K562 (cell line): ENCODE measurements around the gene KCNK1. TPM values are rescaled to one million over a fixed set of nuclear protein-coding genes. Genes with fewer than 3 reads are reported as not detected.

Experiments used
- BRCA1 ChIP-seq, 2 experiments: fragments of 450-650 bp in 1 of 2; sonication (generic) in 1 of 2; formaldehyde crosslinking in 1 of 2; IDR thresholded peaks; 2 replicates each; pipeline versions ENCODE4 v1.5.0 to v1.6.1; 2017 to 2020; ENCODE audit warnings: mild to moderate bottlenecking in 1 of 2, missing genetic modification reagents in 1 of 2
- CCAR2 ChIP-seq: fragments of 200-400 bp; formaldehyde crosslinking; IDR thresholded peaks from 2 replicates; pipeline ENCODE4 v1.6.1; 2017; ENCODE audit warnings: mild to moderate bottlenecking, low read depth, low read length
- CHD1 ChIP-seq: fragments of 200-600 bp; sonication (generic); IDR thresholded peaks from one replicate; pipeline ENCODE4 v1.6.1; 2012; ENCODE audit warnings: mild to moderate bottlenecking, moderate library complexity, low read length, inconsistent platforms
- E4F1 ChIP-seq: fragments of 250-450 bp; sonication (Bioruptor Pico); IDR thresholded peaks from 2 replicates; pipeline ENCODE4 v1.5.0; 2021; ENCODE audit warnings: mild to moderate bottlenecking, borderline replicate concordance
- ETV1 ChIP-seq: fragments of 450-650 bp; conservative IDR thresholded peaks from 2 replicates; pipeline ENCODE4 v1.6.1; 2016; ENCODE audit warnings: missing genetic modification characterization, control low read depth, low read depth, missing compliant biosample characterization
- GTF2F1 ChIP-seq: IDR thresholded peaks from 2 replicates; pipeline ENCODE4 v1.6.1; 2011; ENCODE audit warnings: low read depth, low read length, improper control_type of control experiment
- HDAC3 ChIP-seq: fragments of 450-650 bp; IDR thresholded peaks from 2 replicates; pipeline ENCODE4 v1.6.1; 2018; ENCODE audit warnings: borderline replicate concordance, mild to moderate bottlenecking, moderate library complexity; ENCODE audit not compliant: partially characterized antibody
- HOXB6 ChIP-seq: fragments of 250-450 bp; sonication (Bioruptor Pico); IDR thresholded peaks from 2 replicates; pipeline ENCODE4 v1.5.1; 2022; ENCODE audit warnings: mild to moderate bottlenecking, borderline replicate concordance
- ID3 ChIP-seq, 2 experiments: fragments of 250-450 bp in 1 of 2; fragments of 450-650 bp in 1 of 2; sonication (Bioruptor Pico) in 1 of 2; IDR thresholded peaks; 2 replicates each; pipeline versions ENCODE4 v1.6.1 to v1.8.0; 2016 to 2021; ENCODE audit warnings: mild to moderate bottlenecking in 2 of 2, moderate library complexity in 2 of 2, missing compliant biosample characterization in 1 of 2, missing genetic modification characterization in 1 of 2
- MAFK ChIP-seq: IDR thresholded peaks from 2 replicates; pipeline ENCODE4 v1.6.1; 2011; ENCODE audit warnings: low read length, improper control_type of control experiment
- MCM2 ChIP-seq: fragments of 450-650 bp; IDR thresholded peaks from 2 replicates; pipeline ENCODE4 v1.6.1; 2017; ENCODE audit warnings: low read depth, mild to moderate bottlenecking
- MED1 ChIP-seq: sonication (generic); formaldehyde crosslinking; IDR thresholded peaks from 2 replicates; pipeline ENCODE4 v1.8.1; 2023; ENCODE audit warnings: missing genetic modification reagents, borderline replicate concordance
- NRF1 ChIP-seq, 2 experiments: fragments of 450-650 bp; IDR thresholded peaks in 1 of 2; conservative IDR thresholded peaks in 1 of 2; 2 replicates each; pipeline ENCODE4 v1.6.1; 2014; ENCODE audit warnings: mild to moderate bottlenecking in 2 of 2
- SMARCA4 ChIP-seq: fragments of 450-650 bp; IDR thresholded peaks from 2 replicates; pipeline ENCODE4 v1.6.1; 2016
- SMARCB1 ChIP-seq: IDR thresholded peaks from 2 replicates; pipeline ENCODE4 v1.6.1; 2011; ENCODE audit warnings: improper control_type of control experiment, low read depth; ENCODE audit not compliant: insufficient read length
- SRSF7 ChIP-seq: fragments of 200-400 bp; formaldehyde crosslinking; optimal IDR thresholded peaks from 2 replicates; pipeline ENCODE3; 2017; ENCODE audit warnings: mild to moderate bottlenecking, low read depth, low read length
- TCF15 ChIP-seq: fragments of 250-450 bp; sonication (Bioruptor Pico); IDR thresholded peaks from 2 replicates; pipeline ENCODE4 v1.8.0; 2022; ENCODE audit warnings: moderate library complexity, mild to moderate bottlenecking, inconsistent platforms
- ZNF592 ChIP-seq: fragments of 450-650 bp; IDR thresholded peaks from 2 replicates; pipeline ENCODE4 v1.6.1; 2017; ENCODE audit warnings: antibody characterized with exemption, mild to moderate bottlenecking
- ZNF668 ChIP-seq: fragments of 250-450 bp; sonication (Bioruptor Pico); IDR thresholded peaks from 2 replicates; pipeline ENCODE4 v1.8.0; 2022; ENCODE audit warnings: mild to moderate bottlenecking, inconsistent platforms
- polyA plus RNA-seq, 8 experiments: library from polyadenylated mRNA; depleted of rRNA in 4 of 8; stranded (reverse) in 5 of 8; unstranded in 3 of 8; fragments of >200 nt; fragmentation: Nextera tagmentation in 2 of 8; fragmentation: Illumina TruSeq in 1 of 8; extraction: Ambion mirVana in 2 of 8; extraction: Trizol in 1 of 8; gene quantifications; 2 replicates each; pipeline versions ENCODE4 v1.2.1 to v1.2.3, GENCODE V29; 2011 to 2014; ENCODE audit warnings: inconsistent platforms in 1 of 8, missing spikeins in 1 of 8
- total RNA-seq, 7 experiments: library from RNA; depleted of rRNA in 6 of 7; stranded (reverse); fragments of >200 nt in 6 of 7; fragmentation: Illumina TruSeq in 2 of 7; extraction: Trizol in 2 of 7; gene quantifications; 2 replicates each; pipeline versions ENCODE4 v1.2.1 to v1.2.3, GENCODE V29; 2011 to 2021; ENCODE audit warnings: low replicate concordance in 1 of 7
- TF ChIP-seq, protein P1 (sequence below): IDR thresholded peaks from 2 replicates; pipeline ENCODE4 v1.6.1; 2016; ENCODE audit warnings: missing genetic modification characterization, missing compliant biosample characterization

Gene KCNK1
- total and polyA plus RNA-seq, 9 of the 15 experiments (the other 6 are each of a cell fraction or from before 2014, with no cell fraction given): 3.1 to 22.7 (median 6.0) TPM

GRCh38 chr1:233710031-233710430 is 96.1 kb downstream of the KCNK1 start (continued):
- TF ChIP-seq ID3 (CRISPR knock-in tag; IDR thresholded peaks at IDR 0.05): no peak
- TF ChIP-seq ID3 (tag; IDR thresholded peaks at IDR 0.05): peak; percentile 98
- no peak for TF ChIP-seq SMARCB1
- TF ChIP-seq SRSF7: no peak
- TF ChIP-seq E4F1 (CRISPR knock-in tag): no peak
- TF ChIP-seq ZNF592: no peak; the same call in 1 of the 2 replicates
- no peak for TF ChIP-seq GTF2F1
- TF ChIP-seq HDAC3: peak; percentile 67
- no peak for TF ChIP-seq ETV1 (tag)
- TF ChIP-seq SMARCA4: peak; percentile 82
- no peak for TF ChIP-seq TCF15 (CRISPR knock-in tag)
- TF ChIP-seq CHD1: no peak
- no peak for TF ChIP-seq ZNF668 (CRISPR knock-in tag)
- TF ChIP-seq, protein P1, sequence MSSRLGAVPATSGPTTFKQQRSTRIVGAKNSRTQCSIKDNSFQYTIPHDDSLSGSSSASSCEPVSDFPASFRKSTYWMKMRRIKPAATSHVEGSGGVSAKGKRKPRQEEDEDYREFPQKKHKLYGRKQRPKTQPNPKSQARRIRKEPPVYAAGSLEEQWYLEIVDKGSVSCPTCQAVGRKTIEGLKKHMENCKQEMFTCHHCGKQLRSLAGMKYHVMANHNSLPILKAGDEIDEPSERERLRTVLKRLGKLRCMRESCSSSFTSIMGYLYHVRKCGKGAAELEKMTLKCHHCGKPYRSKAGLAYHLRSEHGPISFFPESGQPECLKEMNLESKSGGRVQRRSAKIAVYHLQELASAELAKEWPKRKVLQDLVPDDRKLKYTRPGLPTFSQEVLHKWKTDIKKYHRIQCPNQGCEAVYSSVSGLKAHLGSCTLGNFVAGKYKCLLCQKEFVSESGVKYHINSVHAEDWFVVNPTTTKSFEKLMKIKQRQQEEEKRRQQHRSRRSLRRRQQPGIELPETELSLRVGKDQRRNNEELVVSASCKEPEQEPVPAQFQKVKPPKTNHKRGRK (tag): no peak
- TF ChIP-seq NRF1 (conservative IDR thresholded peaks at IDR 0.05 in 1 of 2, IDR thresholded peaks at IDR 0.05 in 1 of 2): no peak
- no peak for TF ChIP-seq MAFK
- TF ChIP-seq CCAR2: no peak
- TF ChIP-seq MED1 (CRISPR knock-in tag): no peak
- no peak for TF ChIP-seq BRCA1 (IDR thresholded peaks at IDR 0.05)
- no peak for TF ChIP-seq BRCA1 (CRISPR knock-in tag; IDR thresholded peaks at IDR 0.05)
- no peak for TF ChIP-seq HOXB6 (CRISPR knock-in tag)
- TF ChIP-seq MCM2: no peak
